Mucosa of descending colon (tissue), 3 donors: ENCODE data around the gene FOXL3. TPM values are rescaled to one million over a fixed set of nuclear protein-coding genes. Genes with fewer than 3 reads are reported as not detected.

Experiments used
- ATAC-seq: fragments of 200-7000 bp; cut with Tn5 transposase; one replicate; pipeline ENCODE4 v1.9.1; 2020; ENCODE audit warnings: mild to moderate bottlenecking, moderate library complexity
- DNase-seq, 3 donors: peaks; one replicate each; pipeline ENCODE4 v3.0.0-alpha.2; 2020
- H3K36me3 ChIP-seq: fragments of 200-600 bp; one replicate; pipeline ENCODE4 v1.8.0; 2021; ENCODE audit warnings: low read depth, mild to moderate bottlenecking
- H3K4me1 ChIP-seq: fragments of 200-600 bp; one replicate; pipeline ENCODE4 v1.8.0; 2021; ENCODE audit warnings: low read depth, mild to moderate bottlenecking
- H3K4me3 ChIP-seq: fragments of 200-600 bp; one replicate; pipeline ENCODE4 v1.8.0; 2021; ENCODE audit warnings: mild to moderate bottlenecking
- H3K9me3 ChIP-seq: fragments of 200-600 bp; one replicate; pipeline ENCODE4 v1.8.0; 2021; ENCODE audit warnings: mild to moderate bottlenecking
- CTCF ChIP-seq: fragments of 200-600 bp; IDR thresholded peaks from one replicate; pipeline ENCODE4 v1.8.0; 2022; ENCODE audit warnings: antibody characterized with exemption, mild to moderate bottlenecking
- intact Hi-C, 2 donors: fragments of 100-400 bp; cut with DNase I in 1 of 2; cut with micrococcal nuclease in 1 of 2; formaldehyde crosslinking; loops; one replicate each; pipeline versions ENCODE4 v1.11.0 to v1.11.1; 2022; cut with DNase I, micrococcal nuclease
- total RNA-seq, 3 donors: library from RNA; stranded (reverse); fragmentation: NEBNext Ultra II Directional in 2 of 3; extraction: Animal tissue kit (Norgen Biotek cat#: 25700) in 2 of 3; gene quantifications; one replicate each; pipeline versions ENCODE4 v1.2.1 to v1.2.4, GENCODE V29; 2021 to 2023
- donor health status: DM: no; HTN: no; CAD: no; lungs with moderate emphysema.
- donor health status: DM: no; HTN: no; CAD: no.
- donor health status: DM: no; HTN: yes; CAD: no.

Gene FOXL3
- total RNA-seq, 3 donors from 2014 or later: 0.43 TPM; not detected in 2

- DNase-seq: peak; percentile 73 to 84 (median 78)
Measured at GRCh38 chr7:266851-267840, 22.8 kb upstream of the FOXL3 start.

GRCh38 chr7:268991-269390 lies 21.0 kb upstream of the FOXL3 start:
- ATAC-seq (no peak), DNase-seq (peak in 2 of 3 donors; percentile 27 to 39)
- Histone ChIP-seq H3K4me3 (no peak overlapping the region), H3K4me1 (peaks cover 8% of the 10 kb centered on the region), H3K9me3 (peaks cover 2% of the 10 kb centered on the region), H3K36me3 (no peaks in the 10 kb centered on the region)
- intact Hi-C loops: no loop called here
- no peak for TF ChIP-seq CTCF

More at GRCh38 chr7:266851-267840, 22.8 kb upstream of the FOXL3 start:
- Histone ChIP-seq H3K4me1 (peaks cover 9% of the 10 kb centered on the region), H3K9me3 (peaks cover 7% of the 10 kb centered on the region), H3K4me3 (no peak overlapping the region), H3K36me3 (no peaks in the 10 kb centered on the region)
- intact Hi-C loops: no loop called here
- peak; percentile 60 for ATAC-seq
- peak; percentile 43 for TF ChIP-seq CTCF

GRCh38 chr7:269721-270120 lies 20.2 kb upstream of the FOXL3 start:
- H3K4me3 ChIP-seq: no peak overlapping the region
- no peak for ATAC-seq
- intact Hi-C loops: no loop called here
- TF ChIP-seq CTCF: no peak
- peaks cover 2% of the 10 kb centered on the region for H3K9me3 ChIP-seq
- H3K4me1 ChIP-seq: peaks cover under 1% of the 10 kb centered on the region
- H3K36me3 ChIP-seq: no peaks in the 10 kb centered on the region
- peak in 2 of 3 donors; percentile 20 to 44 for DNase-seq

- DNase-seq (peak in 2 of 3 donors; percentile 40 to 42), ATAC-seq (no peak)
- intact Hi-C loops: no loop called here
- Histone ChIP-seq H3K4me3 (no peak overlapping the region), H3K9me3 (peaks cover 2% of the 10 kb centered on the region), H3K36me3 (no peaks in the 10 kb centered on the region), H3K4me1 (no peaks in the 10 kb centered on the region)
- TF ChIP-seq CTCF: no peak
Measured at GRCh38 chr7:270351-270983, 19.5 kb upstream of the FOXL3 start.

- intact Hi-C loops: no loop called here
- no peak for ATAC-seq
- no peak overlapping the region for H3K4me3 ChIP-seq
- TF ChIP-seq CTCF: no peak
- peak in 1 of 3 donors; percentile 19 for DNase-seq
- H3K36me3 ChIP-seq: no peaks in the 10 kb centered on the region
- no peaks in the 10 kb centered on the region for H3K4me1 ChIP-seq
- peaks cover 2% of the 10 kb centered on the region for H3K9me3 ChIP-seq
Measured at GRCh38 chr7:271266-272107, 18.5 kb upstream of the FOXL3 start.
